Activated CD4-positive, alpha-beta T cell treated with anti-CD3 and anti-CD28 coated beads, Interleukin-2, amount 10 ng/mL, durations not matched to agents 7 days and 5 days (primary cell): ENCODE data around the gene DSCAML1. TPM values are rescaled to one million over a fixed set of nuclear protein-coding genes. Genes with fewer than 3 reads are reported as not detected.
A peak's percentile ranks its signal among the peaks of the same experiment; 100 is the strongest.

ENCODE experiments used
- CTCF ChIA-PET: fragments of 350-600 bp; sonication (Branson Sonifier 250); formaldehyde crosslinking; loops from one replicate; lab custom pipeline; 2021; ENCODE audit warnings: antibody characterized with exemption; lab: Charles Lee
- POLR2A ChIA-PET: fragments of 350-600 bp; sonication (Branson Sonifier 250); formaldehyde crosslinking; loops from one replicate; lab custom pipeline; 2021; ENCODE audit warnings: antibody characterized with exemption; lab: Charles Lee
- DNase-seq: peaks from one replicate; pipeline ENCODE4 v3.0.0-alpha.2; 2020
- H3K27ac Mint-ChIP-seq: one replicate; pipeline ENCODE4 v1.8.0; 2021; ENCODE audit warnings: mild to moderate bottlenecking, moderate library complexity, mixed read lengths
- H3K27me3 Mint-ChIP-seq: one replicate; pipeline ENCODE4 v1.8.0; 2021; ENCODE audit warnings: mixed read lengths
- H3K36me3 Mint-ChIP-seq: one replicate; pipeline ENCODE4 v1.8.0; 2021; ENCODE audit warnings: low read depth, mixed read lengths
- H3K4me1 Mint-ChIP-seq: one replicate; pipeline ENCODE4 v1.8.0; 2021; ENCODE audit warnings: mixed read lengths
- H3K4me3 Mint-ChIP-seq: one replicate; pipeline ENCODE4 v1.8.0; 2021; ENCODE audit warnings: mild to moderate bottlenecking, moderate library complexity, mixed read lengths
- H3K9me3 Mint-ChIP-seq: one replicate; pipeline ENCODE4 v1.8.0; 2021; ENCODE audit warnings: mixed read lengths
- total RNA-seq, 2 experiments: library from RNA; stranded (reverse); gene quantifications; one replicate each; pipeline ENCODE4 v1.2.3, GENCODE V29; 2021

DSCAML1 gene
- total RNA-seq, 2 experiments from 2014 or later = 0.02 to 0.25 TPM

DNA sequence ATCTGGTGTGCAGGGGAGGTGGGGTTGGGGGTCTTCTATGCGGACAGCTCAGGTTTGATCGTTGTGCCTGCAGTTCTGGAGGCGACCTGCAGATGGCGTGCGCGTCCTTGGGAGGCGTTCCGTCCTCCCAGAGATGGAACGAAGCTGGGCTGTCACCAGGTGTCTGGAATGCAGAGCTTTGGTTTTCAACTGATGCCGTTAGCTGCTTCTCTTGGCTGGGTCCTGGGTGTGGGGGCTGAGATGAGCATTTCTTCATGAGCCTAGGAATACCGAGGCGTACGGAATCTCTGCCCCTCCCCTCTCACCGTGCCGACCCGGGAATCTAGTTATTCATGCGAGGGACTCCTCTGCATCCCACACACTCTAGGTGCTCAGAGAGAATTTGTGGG is 370.7 kb downstream of the DSCAML1 start:
- Mint-ChIP-seq H3K4me3 (no peak overlapping the region), H3K27ac (no peak overlapping the region), H3K27me3 (peaks cover 3% of the 10 kb centered on the region), H3K9me3 (no peaks in the 10 kb centered on the region), H3K4me1 (no peaks in the 10 kb centered on the region), H3K36me3 (no peaks in the 10 kb centered on the region)
- POLR2A ChIA-PET = no interaction called here
- CTCF ChIA-PET = interaction anchor here (0.7 to 2.2 kb wide), 29 partner anchors 11 to 746 kb away, joined by 3 to 16 read pairs (median 4); no protein-coding TSS in a partner anchor
- peak; percentile 70 for DNase-seq

DNA sequence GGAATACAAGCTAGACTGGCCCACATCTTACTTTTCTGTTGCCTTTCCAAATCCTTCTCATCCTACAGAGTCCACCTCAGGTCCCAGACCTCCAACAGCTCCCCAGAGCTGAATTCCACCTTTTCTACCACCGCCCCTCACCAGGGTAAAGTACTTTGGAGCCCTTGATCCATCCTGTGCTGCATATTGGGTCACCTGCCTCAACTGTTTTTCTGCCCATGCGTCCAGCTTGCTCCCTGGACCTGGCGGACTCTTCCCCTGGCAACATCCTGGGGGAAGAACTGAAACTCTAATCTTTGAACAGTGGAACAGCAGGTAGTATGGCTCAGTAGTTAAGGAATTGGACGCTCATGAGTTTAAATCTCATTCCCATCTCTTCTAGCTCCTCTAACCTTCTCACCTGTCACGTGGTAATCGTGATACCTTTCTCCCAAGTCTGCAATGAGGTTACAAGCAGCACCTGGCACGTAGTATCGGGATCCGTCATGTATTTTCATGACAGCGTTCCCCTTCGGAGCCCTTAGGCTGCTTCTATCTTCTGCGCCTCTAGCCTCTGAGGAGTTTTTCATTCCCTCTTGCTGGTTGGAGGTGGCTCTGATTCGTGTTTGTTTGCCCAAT is 371.2 kb downstream of the DSCAML1 start:
- H3K4me1 Mint-ChIP-seq = no peaks in the 10 kb centered on the region
- peaks cover 3% of the 10 kb centered on the region for H3K27me3 Mint-ChIP-seq
- no peak overlapping the region for H3K27ac Mint-ChIP-seq
- DNase-seq = no peak
- POLR2A ChIA-PET = no interaction called here
- no peak overlapping the region for H3K4me3 Mint-ChIP-seq
- no peaks in the 10 kb centered on the region for H3K9me3 Mint-ChIP-seq
- CTCF ChIA-PET = interaction anchor here (0.8 to 2.2 kb wide), 28 partner anchors 12 to 1991 kb away, joined by 3 to 16 read pairs (median 4); no protein-coding TSS in a partner anchor
- H3K36me3 Mint-ChIP-seq = no peaks in the 10 kb centered on the region

GRCh38 chr11:117424781-117425180 is 372.2 kb downstream of the DSCAML1 start:
- ChIA-PET CTCF (interaction anchor here (0.6 to 2.2 kb wide), 3 partner anchors 31 to 298 kb away, joined by 4 to 9 read pairs (median 5); no protein-coding TSS in a partner anchor), POLR2A (no interaction called here)
- Mint-ChIP-seq H3K4me3 (no peak overlapping the region), H3K4me1 (no peaks in the 10 kb centered on the region), H3K9me3 (no peaks in the 10 kb centered on the region), H3K27ac (no peak overlapping the region), H3K27me3 (peaks cover 3% of the 10 kb centered on the region), H3K36me3 (no peaks in the 10 kb centered on the region)
- DNase-seq = no peak

GRCh38 chr11:117423046-117423575 is 373.9 kb downstream of the DSCAML1 start:
- peaks cover 3% of the 10 kb centered on the region for H3K27me3 Mint-ChIP-seq
- ChIA-PET POLR2A (no interaction called here), CTCF (no interaction called here)
- DNase-seq = no peak
- H3K4me3 Mint-ChIP-seq = no peak overlapping the region
- H3K27ac Mint-ChIP-seq = no peak overlapping the region
- no peaks in the 10 kb centered on the region for H3K4me1 Mint-ChIP-seq
- no peaks in the 10 kb centered on the region for H3K36me3 Mint-ChIP-seq
- H3K9me3 Mint-ChIP-seq = no peaks in the 10 kb centered on the region

- Mint-ChIP-seq H3K4me3 (no peak overlapping the region), H3K27me3 (peaks cover 3% of the 10 kb centered on the region), H3K27ac (no peak overlapping the region), H3K36me3 (no peaks in the 10 kb centered on the region), H3K4me1 (no peaks in the 10 kb centered on the region), H3K9me3 (no peaks in the 10 kb centered on the region)
- CTCF ChIA-PET = no interaction called here
- DNase-seq = no peak
- POLR2A ChIA-PET = no interaction called here
These were observed 375.5 kb downstream of the DSCAML1 start for GRCh38 chr11:117421476-117421875.

- Mint-ChIP-seq H3K4me1 (no peaks in the 10 kb centered on the region), H3K9me3 (no peaks in the 10 kb centered on the region), H3K4me3 (no peak overlapping the region), H3K27me3 (peaks cover 3% of the 10 kb centered on the region), H3K36me3 (no peaks in the 10 kb centered on the region), H3K27ac (no peak overlapping the region)
- POLR2A ChIA-PET = no interaction called here
- no peak for DNase-seq
- CTCF ChIA-PET = no interaction called here
These were observed 376.0 kb downstream of the DSCAML1 start for GRCh38 chr11:117421041-117421440.

- Mint-ChIP-seq H3K36me3 (no peaks in the 10 kb centered on the region), H3K27ac (no peak overlapping the region), H3K4me3 (no peak overlapping the region), H3K9me3 (no peaks in the 10 kb centered on the region), H3K4me1 (no peaks in the 10 kb centered on the region), H3K27me3 (peaks cover 3% of the 10 kb centered on the region)
- DNase-seq = no peak
- POLR2A ChIA-PET = no interaction called here
- CTCF ChIA-PET = no interaction called here
These were observed 376.4 kb downstream of the DSCAML1 start for GRCh38 chr11:117420598-117420997.

DNA sequence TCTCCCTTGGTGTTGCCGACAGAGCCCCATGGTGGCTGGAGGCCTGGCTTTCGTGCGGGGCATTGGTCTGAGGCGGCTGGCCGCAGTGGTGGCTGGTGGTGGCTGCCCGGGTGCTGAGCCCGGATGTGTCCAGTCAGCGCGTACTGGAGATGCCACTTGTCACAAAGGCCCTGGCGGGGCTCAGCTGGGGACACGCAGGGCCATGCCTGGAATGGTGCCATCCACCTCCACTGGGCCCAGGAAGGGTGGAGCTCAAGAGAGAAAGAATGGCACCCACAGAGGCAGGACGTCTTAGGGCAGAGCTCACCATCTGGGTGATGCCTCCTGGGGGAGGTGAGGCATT is 376.9 kb downstream of the DSCAML1 start:
- Mint-ChIP-seq H3K9me3 (no peaks in the 10 kb centered on the region), H3K4me3 (no peak overlapping the region), H3K27me3 (peaks cover 3% of the 10 kb centered on the region), H3K36me3 (no peaks in the 10 kb centered on the region), H3K4me1 (no peaks in the 10 kb centered on the region), H3K27ac (no peak overlapping the region)
- ChIA-PET POLR2A (no interaction called here), CTCF (no interaction called here)
- DNase-seq = no peak

DNA sequence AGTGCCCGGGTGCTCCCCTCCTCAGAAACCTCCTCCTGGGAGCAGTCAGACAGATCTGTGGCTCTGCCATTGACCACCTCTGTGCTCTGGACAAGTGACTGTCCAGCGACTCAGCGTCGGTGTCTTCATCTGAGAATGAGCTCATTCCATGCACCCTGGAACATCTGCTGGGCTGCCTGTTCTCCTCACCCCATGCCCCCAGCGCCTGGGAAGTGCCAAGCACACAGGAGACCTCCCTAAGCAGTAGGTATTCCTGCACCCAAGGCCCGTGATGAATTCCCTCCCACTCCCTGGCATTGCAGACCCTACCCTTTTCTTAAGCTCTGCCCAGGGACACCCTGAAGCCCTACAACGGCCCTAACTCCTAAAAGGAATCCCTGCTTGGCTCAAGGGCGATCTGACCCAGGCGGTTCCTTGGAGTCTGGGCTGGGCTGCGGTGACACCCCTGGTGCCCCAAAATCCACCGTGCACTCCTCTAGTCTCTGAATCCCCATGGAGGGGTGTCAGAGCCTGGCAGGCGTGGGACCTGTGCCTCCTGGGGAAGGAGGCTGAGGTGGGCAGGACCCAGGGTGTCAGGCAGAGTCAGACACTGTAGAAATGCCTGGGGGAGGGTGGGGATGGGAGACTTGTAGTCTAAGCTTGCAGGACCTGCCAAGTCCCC is 377.4 kb downstream of the DSCAML1 start:
- no peak for DNase-seq
- H3K27me3 Mint-ChIP-seq = no peaks in the 10 kb centered on the region
- H3K4me1 Mint-ChIP-seq = no peaks in the 10 kb centered on the region
- H3K4me3 Mint-ChIP-seq = no peak overlapping the region
- CTCF ChIA-PET = interaction anchor here (1.2 kb wide), 1 partner anchor 25 kb away, joined by 4 read pairs; no protein-coding TSS in a partner anchor
- no peak overlapping the region for H3K27ac Mint-ChIP-seq
- POLR2A ChIA-PET = no interaction called here
- no peaks in the 10 kb centered on the region for H3K36me3 Mint-ChIP-seq
- no peaks in the 10 kb centered on the region for H3K9me3 Mint-ChIP-seq

GRCh38 chr11:117418737-117419481 is 378.1 kb downstream of the DSCAML1 start:
- POLR2A ChIA-PET = no interaction called here
- no peaks in the 10 kb centered on the region for H3K4me1 Mint-ChIP-seq
- no peak for DNase-seq
- no peaks in the 10 kb centered on the region for H3K27me3 Mint-ChIP-seq
- CTCF ChIA-PET = interaction anchor here (1.2 kb wide), 1 partner anchor 24 kb away, joined by 4 read pairs; no protein-coding TSS in a partner anchor
- H3K27ac Mint-ChIP-seq = no peak overlapping the region
- no peaks in the 10 kb centered on the region for H3K36me3 Mint-ChIP-seq
- no peak overlapping the region for H3K4me3 Mint-ChIP-seq
- H3K9me3 Mint-ChIP-seq = no peaks in the 10 kb centered on the region

DNA sequence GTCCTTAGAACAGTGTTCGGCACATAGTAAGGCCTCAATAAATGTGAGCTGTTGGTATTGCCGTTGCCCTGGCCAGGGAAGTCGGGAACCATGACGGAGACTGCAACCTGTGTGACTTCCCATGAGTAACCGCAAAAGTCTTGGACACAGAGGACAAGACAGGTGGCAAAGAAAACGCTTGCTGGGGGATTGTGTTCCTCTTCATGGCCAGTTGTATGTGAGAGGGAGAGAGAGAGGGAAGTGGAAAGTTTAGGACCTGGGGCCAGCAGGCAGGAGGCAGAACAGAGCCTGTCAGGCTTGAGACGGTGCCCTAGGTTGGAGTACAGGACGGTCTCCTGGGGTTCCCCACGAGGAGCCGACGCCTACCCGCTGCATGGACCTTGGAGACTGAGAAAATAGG is 379.2 kb downstream of the DSCAML1 start:
- no peak for DNase-seq
- peaks cover 2% of the 10 kb centered on the region for H3K36me3 Mint-ChIP-seq
- ChIA-PET POLR2A (no interaction called here), CTCF (interaction anchor here (0.5 kb wide), 1 partner anchor 27 kb away, joined by 4 read pairs; no protein-coding TSS in a partner anchor)
- no peak overlapping the region for H3K27ac Mint-ChIP-seq
- H3K27me3 Mint-ChIP-seq = no peaks in the 10 kb centered on the region
- no peaks in the 10 kb centered on the region for H3K9me3 Mint-ChIP-seq
- H3K4me1 Mint-ChIP-seq = no peaks in the 10 kb centered on the region
- H3K4me3 Mint-ChIP-seq = no peak overlapping the region

DNA sequence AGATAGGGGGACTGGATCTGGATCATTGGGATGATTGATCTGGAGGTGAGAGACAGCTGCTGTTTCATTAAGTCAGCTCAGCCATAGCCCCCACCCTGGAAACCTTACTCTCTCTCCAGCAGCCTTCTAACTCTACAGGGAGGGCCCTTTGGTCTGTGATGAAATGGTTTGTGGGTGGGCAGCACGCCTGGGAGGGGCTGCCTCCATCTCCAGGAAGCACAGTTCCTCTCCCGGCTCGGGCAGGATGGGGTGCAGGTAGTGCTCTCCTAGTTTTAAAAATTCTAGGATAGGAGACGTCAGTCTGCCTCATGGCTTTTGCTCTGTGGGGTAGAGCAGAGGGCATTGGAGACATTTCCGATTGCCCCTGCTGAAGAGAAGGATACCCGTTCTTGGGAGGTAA is 379.7 kb downstream of the DSCAML1 start:
- H3K9me3 Mint-ChIP-seq = no peaks in the 10 kb centered on the region
- DNase-seq = no peak
- no peak overlapping the region for H3K27ac Mint-ChIP-seq
- H3K4me1 Mint-ChIP-seq = no peaks in the 10 kb centered on the region
- H3K36me3 Mint-ChIP-seq = peaks cover 2% of the 10 kb centered on the region
- ChIA-PET POLR2A (no interaction called here), CTCF (interaction anchor here (0.5 kb wide), 1 partner anchor 27 kb away, joined by 4 read pairs; no protein-coding TSS in a partner anchor)
- no peaks in the 10 kb centered on the region for H3K27me3 Mint-ChIP-seq
- H3K4me3 Mint-ChIP-seq = no peak overlapping the region
